KOPT-K1 (cell line): ENCODE measurements around the gene TRIM2.

ENCODE experiments used
- H3K27ac ChIP-seq: fragments of 200-600 bp; sonication (generic); 2 replicates; pipeline ENCODE4 v1.5.1; 2016; ENCODE audit warnings: antibody characterized with exemption, mild to moderate bottlenecking, low read depth, low read length; ENCODE audit not compliant: poor library complexity, severe bottlenecking
- H3K36me3 ChIP-seq: fragments of 200-600 bp; sonication (generic); 2 replicates; pipeline ENCODE4 v1.5.1; 2017; ENCODE audit warnings: antibody characterized with exemption, mild to moderate bottlenecking, low read length, moderate library complexity; ENCODE audit not compliant: insufficient read depth
- H3K9me3 ChIP-seq: fragments of 200-600 bp; sonication (generic); 2 replicates; pipeline ENCODE4 v1.5.1; 2017; ENCODE audit warnings: antibody characterized with exemption, low read length, mild to moderate bottlenecking; ENCODE audit not compliant: insufficient read depth, poor library complexity, severe bottlenecking

Gene TRIM2

DNA sequence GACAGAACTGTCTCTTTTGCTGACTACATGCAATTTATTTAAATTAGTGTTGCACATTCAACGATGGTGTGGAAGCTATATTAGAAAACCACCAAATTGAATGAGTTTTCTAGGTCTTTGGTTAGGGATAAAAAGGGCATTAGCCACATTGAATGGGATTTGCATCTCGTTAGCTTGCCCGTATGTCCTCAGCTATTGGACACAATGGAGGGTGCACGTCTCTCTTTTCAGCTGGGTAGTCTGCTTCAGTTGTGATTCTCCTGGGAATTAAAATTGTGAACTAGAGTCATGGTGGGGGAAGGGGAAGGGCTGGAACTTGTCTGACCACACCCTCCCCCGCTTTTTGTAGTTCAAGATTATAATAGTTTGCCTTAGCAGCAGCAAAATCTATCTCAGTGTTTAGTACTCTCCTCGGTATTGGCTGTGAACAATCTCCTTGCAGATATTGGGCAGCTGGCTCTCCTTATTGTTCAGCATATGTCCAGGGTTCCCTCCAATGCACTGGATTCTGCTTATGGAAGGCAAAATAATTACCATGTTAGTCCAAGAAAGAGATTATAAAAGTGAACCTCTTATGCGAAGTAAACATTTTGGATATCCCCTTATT is 23.3 kb downstream of the TRIM2 start:
- Histone ChIP-seq H3K36me3 (no peaks in the 10 kb centered on the region), H3K9me3 (peaks cover 4% of the 10 kb centered on the region), H3K27ac (no peak overlapping the region)

DNA sequence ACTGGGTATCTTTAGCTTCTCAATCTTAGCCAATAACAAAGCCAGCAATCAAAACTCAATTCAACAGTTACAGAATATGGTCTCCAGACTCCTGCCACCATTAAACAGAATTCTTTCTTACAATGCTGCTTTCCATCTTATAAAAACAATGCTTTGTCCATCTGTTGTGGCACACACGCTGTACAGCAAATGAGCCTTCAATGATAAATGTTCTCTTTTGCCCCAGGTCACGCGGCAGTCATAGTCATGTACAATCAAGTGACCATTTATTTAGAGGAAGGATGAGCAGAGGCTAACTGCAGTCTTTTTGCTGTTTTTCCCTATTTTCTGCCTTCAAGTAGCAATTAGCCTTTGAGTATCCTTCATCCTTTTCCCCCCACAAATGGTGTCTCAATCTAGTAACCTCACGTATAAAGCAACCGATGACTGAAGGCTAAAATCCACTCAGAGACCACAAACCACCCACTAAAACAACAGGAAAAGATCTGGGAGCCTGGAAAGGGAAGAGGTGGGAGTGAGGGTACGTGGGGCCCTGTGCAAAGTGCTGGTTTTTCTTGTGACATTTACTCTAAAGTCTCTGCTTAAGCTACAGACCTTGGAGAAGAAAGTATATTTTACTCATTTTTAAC is 24.4 kb downstream of the TRIM2 start:
- Histone ChIP-seq H3K36me3 (no peaks in the 10 kb centered on the region), H3K9me3 (peaks cover 4% of the 10 kb centered on the region), H3K27ac (no peak overlapping the region)

DNA sequence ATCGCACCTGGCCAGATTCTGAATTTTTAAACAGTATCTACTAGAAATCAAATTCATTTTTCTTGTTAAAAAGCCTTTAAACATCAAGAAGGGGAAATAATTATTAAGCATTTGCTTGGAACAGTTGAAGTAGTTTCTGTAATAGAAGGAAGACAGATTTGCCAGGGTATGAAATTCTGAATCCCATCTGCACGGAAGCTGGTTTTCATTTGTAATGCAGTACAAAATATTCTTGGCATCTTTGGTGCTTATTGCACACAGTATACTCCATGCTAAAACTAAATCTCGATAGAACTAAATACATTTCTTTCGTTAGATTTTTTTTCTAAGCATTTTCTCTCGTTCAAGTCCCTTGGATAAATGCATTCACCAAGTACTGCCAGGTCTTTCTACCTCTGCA is 25.3 kb downstream of the TRIM2 start:
- H3K36me3 ChIP-seq, result no peaks in the 10 kb centered on the region
- no peak overlapping the region for H3K27ac ChIP-seq
- H3K9me3 ChIP-seq, result peaks cover under 1% of the 10 kb centered on the region

DNA sequence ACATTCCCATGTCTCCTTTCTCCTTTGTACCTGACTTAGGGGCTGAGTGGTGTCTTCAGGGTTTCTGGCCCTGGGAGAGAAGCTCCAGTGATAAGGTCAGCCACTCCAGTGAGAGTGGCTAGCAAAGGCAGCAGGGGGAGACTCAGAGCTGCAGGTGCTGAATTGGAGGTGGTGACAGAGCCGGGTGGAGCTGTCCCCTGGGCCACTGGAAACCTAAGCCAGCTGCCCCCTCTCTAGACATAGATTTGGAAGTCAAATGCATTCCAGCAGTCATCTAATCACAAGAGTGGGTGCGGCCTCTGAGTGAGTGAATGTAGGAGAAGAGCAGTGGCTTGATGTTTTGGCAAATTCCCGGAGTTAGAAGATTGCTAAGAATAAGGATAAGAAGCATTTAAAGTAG is 28.5 kb downstream of the TRIM2 start:
- Histone ChIP-seq H3K9me3 (no peaks in the 10 kb centered on the region), H3K36me3 (no peaks in the 10 kb centered on the region), H3K27ac (no peak overlapping the region)

DNA sequence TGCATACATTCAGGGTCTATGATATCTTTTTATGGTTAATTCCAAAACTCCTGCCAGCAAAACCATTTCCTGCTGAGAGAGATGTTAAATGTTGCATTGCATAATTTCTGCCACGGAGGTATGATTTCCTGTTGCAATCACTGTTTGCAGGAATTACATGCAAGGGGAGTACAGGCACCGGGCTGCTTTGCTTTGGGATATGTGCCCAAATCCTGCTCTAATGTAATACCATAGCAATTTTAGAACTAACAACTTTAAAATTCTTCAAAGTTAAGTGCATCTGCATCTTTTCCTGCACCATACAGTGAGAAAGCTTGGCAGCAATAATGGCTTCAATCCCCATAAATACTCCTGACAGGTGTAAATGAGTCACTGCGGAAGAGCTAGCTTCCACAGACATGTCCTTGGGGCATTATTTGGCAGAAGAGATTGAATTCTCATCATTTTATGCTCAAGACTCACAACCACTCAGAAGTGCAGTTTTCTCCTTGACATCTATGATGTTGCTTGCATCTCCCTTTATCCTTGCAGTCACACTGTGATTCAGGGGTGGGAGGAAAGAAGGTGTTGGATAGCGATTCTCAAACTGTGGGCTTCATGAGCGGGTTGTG is 29.6 kb downstream of the TRIM2 start:
- H3K27ac ChIP-seq, result no peak overlapping the region
- no peaks in the 10 kb centered on the region for H3K36me3 ChIP-seq
- no peaks in the 10 kb centered on the region for H3K9me3 ChIP-seq

DNA sequence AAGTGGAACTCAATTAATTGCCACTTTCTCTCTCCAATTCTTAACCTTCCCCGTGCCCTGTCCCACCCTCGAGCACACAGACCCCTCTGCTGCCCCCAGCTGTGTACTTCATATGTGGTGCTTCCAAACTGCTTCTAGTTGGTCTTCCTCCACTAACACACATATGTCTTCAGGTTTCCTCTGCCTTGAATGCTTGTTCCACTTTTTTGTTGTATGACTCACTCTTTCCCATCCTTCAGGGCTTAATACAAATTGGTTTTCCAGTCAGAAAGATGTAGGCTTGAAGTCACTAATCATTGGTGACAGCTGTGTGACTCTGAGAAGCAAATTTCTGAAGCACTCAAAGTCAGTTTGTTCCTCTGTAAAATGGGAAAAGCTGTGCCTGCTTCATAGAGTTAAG is 30.6 kb downstream of the TRIM2 start:
- Histone ChIP-seq H3K36me3 (no peaks in the 10 kb centered on the region), H3K27ac (no peak overlapping the region), H3K9me3 (no peaks in the 10 kb centered on the region)

DNA sequence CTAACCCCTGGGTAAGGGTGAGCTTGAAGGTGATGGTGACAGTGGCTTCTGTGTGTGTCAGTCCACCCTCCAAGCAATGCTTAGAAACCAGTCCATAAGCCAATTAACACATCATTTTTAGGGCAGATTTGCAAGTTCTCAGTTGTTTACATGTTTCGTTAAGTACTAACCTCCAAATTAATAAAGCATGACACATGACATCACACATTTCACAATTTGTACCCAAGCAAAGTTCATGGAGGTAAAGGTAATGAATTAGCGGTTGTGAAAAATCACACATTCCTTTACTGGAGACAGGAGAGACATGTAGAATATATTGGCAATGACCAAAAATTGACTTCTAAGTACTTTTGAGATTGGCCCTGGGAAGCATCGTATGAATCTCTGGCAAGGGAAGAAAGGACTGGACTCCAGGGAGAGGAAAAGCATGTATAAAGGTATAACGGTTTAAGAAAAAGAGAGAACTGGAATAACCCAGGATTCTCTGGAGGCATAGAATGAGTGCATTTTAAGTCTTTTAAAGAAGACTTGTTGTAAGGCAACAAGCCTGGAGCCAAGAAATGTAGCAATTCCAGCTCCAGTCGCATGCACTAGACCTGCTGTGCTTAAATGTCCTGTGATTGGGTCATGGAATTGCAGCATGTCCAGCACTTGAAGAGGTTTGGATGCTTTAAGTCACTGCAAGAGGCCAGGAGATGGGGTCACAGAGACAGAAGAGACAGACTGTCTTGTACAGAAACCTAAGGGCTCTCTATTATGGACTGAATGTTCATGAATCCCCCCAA is 34.1 kb downstream of the TRIM2 start:
- Histone ChIP-seq H3K36me3 (no peaks in the 10 kb centered on the region), H3K9me3 (no peaks in the 10 kb centered on the region), H3K27ac (no peak overlapping the region)

DNA sequence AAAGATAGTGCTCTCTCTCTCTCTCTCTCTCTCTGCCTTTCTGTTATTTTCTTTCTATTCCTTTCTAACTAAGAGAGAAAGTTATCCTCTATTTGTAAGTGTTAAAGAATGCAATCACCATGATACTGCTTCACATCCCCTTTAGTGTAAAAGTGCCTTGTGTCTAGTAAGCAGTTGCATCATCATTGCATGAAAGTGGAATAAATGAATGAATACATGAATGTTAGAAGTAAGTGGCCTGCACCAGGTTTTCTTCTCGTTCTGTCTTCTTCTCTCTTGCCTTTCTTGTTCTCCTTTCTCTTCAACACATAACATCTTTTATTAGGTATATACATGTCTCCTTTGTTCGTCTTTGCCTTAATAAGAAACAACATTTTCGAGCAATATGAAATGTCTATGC is 35.2 kb downstream of the TRIM2 start:
- Histone ChIP-seq H3K9me3 (no peaks in the 10 kb centered on the region), H3K27ac (no peak overlapping the region), H3K36me3 (no peaks in the 10 kb centered on the region)

DNA sequence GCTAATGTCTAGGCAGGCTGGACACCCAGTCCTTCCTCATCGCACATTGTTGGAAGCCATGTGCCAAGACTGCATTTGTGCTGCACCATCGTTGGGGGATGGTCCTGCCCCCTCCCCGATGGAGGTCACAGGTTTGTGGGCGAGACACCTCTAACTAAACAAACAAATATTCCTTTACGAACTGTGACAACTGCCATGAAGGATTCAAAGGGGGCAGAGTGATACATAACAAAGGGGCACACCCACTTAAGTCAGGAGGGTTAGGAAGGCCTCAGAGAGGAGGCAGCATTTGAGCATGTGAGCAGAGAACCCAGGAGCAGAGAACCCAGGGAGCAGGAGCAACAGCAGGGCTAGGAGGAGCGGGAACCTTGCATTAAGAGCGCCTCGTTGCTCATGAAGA is 37.1 kb downstream of the TRIM2 start:
- Histone ChIP-seq H3K36me3 (no peaks in the 10 kb centered on the region), H3K9me3 (no peaks in the 10 kb centered on the region), H3K27ac (no peak overlapping the region)

DNA sequence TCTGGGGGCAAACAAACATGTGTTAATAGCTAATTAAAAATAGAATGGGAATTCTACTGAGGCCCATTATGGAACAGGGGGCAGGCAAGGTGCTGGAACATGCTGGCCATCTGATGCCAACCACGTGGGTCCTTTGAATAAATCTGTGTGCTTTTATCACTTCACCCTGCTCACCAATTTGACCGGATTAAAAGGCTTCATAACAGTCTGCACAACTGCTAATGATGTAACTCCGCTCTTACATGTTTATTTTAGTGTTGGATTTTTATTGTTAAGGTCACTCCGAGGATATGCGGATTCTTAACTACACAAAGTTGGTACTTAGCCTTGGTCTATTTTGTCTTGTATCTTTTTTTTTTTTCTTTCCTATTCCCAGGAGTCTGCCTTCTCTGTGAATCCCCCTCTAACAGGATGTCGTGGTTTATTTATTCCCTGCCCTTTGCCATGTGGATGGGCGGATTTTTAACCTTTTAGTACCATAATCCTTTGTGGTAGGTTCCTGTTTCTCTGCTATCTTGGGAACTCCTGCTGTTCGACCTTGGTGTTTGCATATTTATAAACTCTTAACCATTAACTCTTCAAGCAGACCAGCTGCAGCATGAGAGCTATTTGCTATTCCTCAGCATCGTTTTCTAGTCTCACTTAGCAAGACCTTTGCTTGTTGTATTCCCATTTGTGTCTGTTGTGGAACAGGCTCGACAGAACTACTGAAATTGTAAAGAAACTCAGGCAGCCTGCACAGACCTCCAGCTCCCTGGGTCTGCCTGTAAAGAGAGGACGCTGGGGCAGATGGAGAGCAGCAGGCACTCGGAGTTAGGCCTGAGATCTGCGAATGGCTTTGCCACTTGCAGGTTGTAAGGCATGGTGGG is 38.0 kb downstream of the TRIM2 start:
- H3K36me3 ChIP-seq, result no peaks in the 10 kb centered on the region
- no peaks in the 10 kb centered on the region for H3K9me3 ChIP-seq
- no peak overlapping the region for H3K27ac ChIP-seq

DNA sequence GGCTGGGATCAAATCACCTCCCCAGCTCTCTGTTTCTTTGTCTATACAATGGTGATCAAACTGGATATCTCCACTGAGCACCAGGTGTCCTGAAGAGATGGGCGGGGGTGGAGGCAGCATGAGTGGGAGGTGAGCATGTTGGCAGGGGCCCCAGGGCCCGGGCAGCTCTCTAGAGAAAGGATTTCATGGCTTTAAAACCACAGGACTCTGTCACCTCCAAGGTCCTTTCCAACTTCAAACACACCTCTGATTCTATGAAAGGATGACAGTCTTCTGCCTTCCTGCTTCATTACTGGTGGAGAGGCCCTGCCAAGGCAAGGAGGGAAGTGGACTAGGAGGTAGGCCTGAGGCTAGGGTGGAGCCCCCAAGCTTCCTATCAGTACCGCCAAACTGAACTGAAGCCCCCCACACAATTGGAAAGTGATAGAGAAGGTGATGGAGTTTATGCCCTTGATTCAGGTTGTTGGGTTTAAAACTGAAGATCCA is 38.6 kb downstream of the TRIM2 start:
- Histone ChIP-seq H3K36me3 (no peaks in the 10 kb centered on the region), H3K27ac (no peak overlapping the region), H3K9me3 (no peaks in the 10 kb centered on the region)

DNA sequence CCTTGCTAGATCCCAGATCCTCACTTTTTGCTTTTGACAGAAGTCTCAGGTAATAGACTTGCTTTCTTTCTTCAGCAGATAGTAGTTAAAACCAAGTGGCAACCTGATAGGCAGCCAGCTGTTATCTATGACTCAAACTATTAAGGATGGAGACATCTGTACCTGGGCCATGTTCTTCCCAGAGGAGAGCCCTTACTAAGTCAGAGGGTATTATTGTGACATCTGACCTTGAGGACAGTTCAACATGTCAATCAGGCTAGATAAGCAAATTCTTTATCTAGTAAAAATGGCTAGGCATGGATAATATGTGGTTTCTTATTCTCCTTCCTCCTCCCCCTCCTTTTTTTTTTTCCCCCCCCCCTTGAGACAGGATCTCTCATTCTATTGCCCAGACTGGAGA is 39.2 kb downstream of the TRIM2 start:
- Histone ChIP-seq H3K36me3 (no peaks in the 10 kb centered on the region), H3K9me3 (no peaks in the 10 kb centered on the region), H3K27ac (no peak overlapping the region)

DNA sequence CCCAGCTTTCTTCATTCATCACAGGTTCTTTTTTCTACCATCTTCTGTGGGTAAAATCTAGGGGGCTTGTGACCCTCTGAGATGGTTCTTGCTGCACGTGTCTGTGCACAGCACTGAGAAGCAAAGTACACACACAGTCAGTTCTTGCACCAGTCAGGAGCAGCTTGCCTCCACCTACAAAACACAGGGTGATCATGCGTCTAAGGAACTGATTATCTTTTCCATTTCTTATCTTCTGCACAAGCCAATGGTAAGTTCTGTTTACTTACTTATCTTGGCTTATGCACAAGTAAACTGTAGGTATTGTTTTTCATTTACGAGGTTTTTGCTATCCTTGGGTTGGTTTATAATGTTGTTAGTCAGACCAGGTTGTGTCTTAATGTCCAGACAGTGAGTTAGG is 40.7 kb downstream of the TRIM2 start:
- Histone ChIP-seq H3K27ac (no peak overlapping the region), H3K36me3 (no peaks in the 10 kb centered on the region), H3K9me3 (no peaks in the 10 kb centered on the region)

DNA sequence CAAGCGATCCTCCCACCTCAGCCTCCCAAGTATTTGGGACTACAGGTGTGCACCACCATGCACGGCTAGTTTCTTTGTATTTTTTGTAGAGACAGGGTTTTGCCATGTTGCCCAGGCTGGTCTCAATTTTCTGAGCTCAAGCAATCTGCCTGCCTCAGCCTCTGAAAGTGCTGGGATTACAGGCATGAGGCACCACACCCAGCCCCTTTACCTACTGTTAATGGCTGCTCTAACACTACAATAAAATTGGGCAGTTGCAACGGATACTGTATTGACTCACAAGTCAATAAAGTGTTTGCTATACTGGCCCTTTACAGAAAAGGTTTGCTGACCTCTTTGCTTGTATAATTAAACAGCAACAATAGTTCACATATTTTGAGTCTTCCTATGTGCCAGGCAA is 41.5 kb downstream of the TRIM2 start:
- Histone ChIP-seq H3K36me3 (no peaks in the 10 kb centered on the region), H3K27ac (no peak overlapping the region), H3K9me3 (no peaks in the 10 kb centered on the region)
